Activated CD8-positive, alpha-beta T cell treated with anti-CD3 and anti-CD28 coated beads for 36 hours (primary cell): ENCODE measurements around the gene SEPTIN12. TPM values are rescaled to one million over a fixed set of nuclear protein-coding genes. Genes with fewer than 3 reads are reported as not detected.

Experiments used
- ATAC-seq: fragments of 200-7000 bp; cut with Tn5 transposase; one replicate; pipeline ENCODE4 v1.10.0; 2021; ENCODE audit warnings: mild to moderate bottlenecking, moderate library complexity
- CTCF ChIA-PET: fragments of 350-600 bp; sonication (Branson Sonifier 250); formaldehyde crosslinking; loops from one replicate; lab custom pipeline; 2021; ENCODE audit warnings: antibody characterized with exemption; lab: Charles Lee
- POLR2A ChIA-PET: fragments of 350-600 bp; sonication (Branson Sonifier 250); formaldehyde crosslinking; loops from one replicate; lab custom pipeline; 2021; ENCODE audit warnings: antibody characterized with exemption; lab: Charles Lee
- DNase-seq: peaks from one replicate; pipeline ENCODE4 v3.0.0-alpha.2; 2020
- H3K27ac Mint-ChIP-seq: one replicate; pipeline ENCODE4 v1.8.0; 2021; ENCODE audit warnings: mild to moderate bottlenecking, mixed read lengths
- H3K27me3 Mint-ChIP-seq: one replicate; pipeline ENCODE4 v1.8.0; 2021; ENCODE audit warnings: mixed read lengths
- H3K36me3 Mint-ChIP-seq: one replicate; pipeline ENCODE4 v1.8.0; 2021; ENCODE audit warnings: low read depth, mixed read lengths
- H3K4me1 Mint-ChIP-seq: one replicate; pipeline ENCODE4 v1.8.0; 2021; ENCODE audit warnings: low read depth, mixed read lengths
- H3K4me3 Mint-ChIP-seq: one replicate; pipeline ENCODE4 v1.8.0; 2021; ENCODE audit warnings: mild to moderate bottlenecking, moderate library complexity, mixed read lengths
- H3K9me3 Mint-ChIP-seq: one replicate; pipeline ENCODE4 v1.8.0; 2021; ENCODE audit warnings: mixed read lengths
- CTCF ChIP-seq: fragments of 200-600 bp; IDR thresholded peaks from one replicate; pipeline ENCODE4 v1.8.0; 2022; ENCODE audit warnings: antibody characterized with exemption, mild to moderate bottlenecking
- intact Hi-C: fragments of 100-400 bp; cut with micrococcal nuclease; formaldehyde crosslinking; loops from one replicate; pipeline ENCODE4 v1.10.0; 2022
- total RNA-seq, 2 experiments: library from RNA; stranded (reverse); gene quantifications; one replicate each; pipeline ENCODE4 v1.2.3, GENCODE V29; 2021

SEPTIN12 gene
- total RNA-seq, 2 experiments from 2014 or later = not detected

- ATAC-seq (no peak), DNase-seq (no peak)
- CTCF ChIA-PET = no interaction called here
- intact Hi-C loops = no loop called here
- H3K4me3 Mint-ChIP-seq = no peak overlapping the region
- H3K9me3 Mint-ChIP-seq = no peaks in the 10 kb centered on the region
- H3K27me3 Mint-ChIP-seq = no peaks in the 10 kb centered on the region
- no peak overlapping the region for H3K27ac Mint-ChIP-seq
- POLR2A ChIA-PET = interaction anchor here (0.6 kb wide), 1 partner anchor 10 kb away, joined by 3 read pairs; no protein-coding TSS in a partner anchor
- H3K36me3 Mint-ChIP-seq = peaks cover 41% of the 10 kb centered on the region
- peaks cover 12% of the 10 kb centered on the region for H3K4me1 Mint-ChIP-seq
- no peak for TF ChIP-seq CTCF
Observed at GRCh38 chr16:4831616-4832015, 43.5 kb upstream of the SEPTIN12 start.

DNA sequence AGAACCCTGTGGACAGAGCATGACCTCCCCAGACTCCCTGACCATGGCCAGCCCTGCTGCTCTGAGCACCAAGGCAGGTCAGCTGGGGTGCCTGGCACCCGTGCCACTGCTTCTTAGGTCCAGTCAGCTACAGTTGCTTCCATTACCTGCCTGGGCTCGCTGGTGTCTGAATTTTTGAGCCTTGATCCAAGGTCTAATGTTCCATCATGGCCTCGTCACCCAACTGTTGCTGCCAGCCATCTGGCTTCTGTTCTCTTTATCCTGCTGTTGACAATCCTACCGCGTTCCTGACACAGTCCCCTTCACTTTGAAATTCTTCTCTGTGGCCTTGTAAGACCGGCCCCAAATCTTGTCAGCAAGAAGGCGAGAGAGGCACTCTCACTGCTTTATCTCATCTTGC is 42.3 kb upstream of the SEPTIN12 start:
- ATAC-seq = no peak
- TF ChIP-seq CTCF = no peak
- no peaks in the 10 kb centered on the region for H3K9me3 Mint-ChIP-seq
- CTCF ChIA-PET = no interaction called here
- no peak overlapping the region for H3K27ac Mint-ChIP-seq
- POLR2A ChIA-PET = no interaction called here
- H3K4me3 Mint-ChIP-seq = no peak overlapping the region
- H3K36me3 Mint-ChIP-seq = peaks cover 36% of the 10 kb centered on the region
- intact Hi-C loops = no loop called here
- DNase-seq = no peak
- peaks cover 12% of the 10 kb centered on the region for H3K4me1 Mint-ChIP-seq
- no peaks in the 10 kb centered on the region for H3K27me3 Mint-ChIP-seq

GRCh38 chr16:4828567-4829321 is 40.6 kb upstream of the SEPTIN12 start:
- intact Hi-C loops = no loop called here
- DNase-seq = no peak
- no peaks in the 10 kb centered on the region for H3K27me3 Mint-ChIP-seq
- no peak overlapping the region for H3K27ac Mint-ChIP-seq
- ChIA-PET POLR2A (no interaction called here), CTCF (no interaction called here)
- TF ChIP-seq CTCF = no peak
- no peaks in the 10 kb centered on the region for H3K9me3 Mint-ChIP-seq
- peaks cover 8% of the 10 kb centered on the region for H3K4me1 Mint-ChIP-seq
- no peak overlapping the region for H3K4me3 Mint-ChIP-seq
- H3K36me3 Mint-ChIP-seq = peaks cover 40% of the 10 kb centered on the region
- ATAC-seq = no peak

DNA sequence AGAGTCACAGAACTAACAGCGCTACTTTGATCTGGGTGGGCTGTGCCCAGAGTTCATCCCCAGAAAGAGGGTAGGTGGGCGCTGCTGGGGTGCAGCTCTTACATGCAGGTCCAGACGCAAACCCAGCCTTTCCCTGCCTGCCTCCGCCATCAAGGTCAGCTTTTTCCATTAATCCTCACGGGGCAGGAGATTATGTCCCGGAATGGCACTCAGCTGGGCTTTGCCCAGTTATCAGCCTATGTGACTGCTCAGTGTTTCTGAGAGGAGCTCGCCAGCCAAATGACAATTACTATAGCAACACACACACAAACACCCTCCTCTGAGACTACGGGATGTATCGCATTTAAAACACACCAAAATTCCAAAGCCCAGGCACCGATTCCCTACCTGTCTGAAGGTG is 38.8 kb upstream of the SEPTIN12 start:
- intact Hi-C loops = no loop called here
- H3K36me3 Mint-ChIP-seq = peaks cover 31% of the 10 kb centered on the region
- CTCF ChIA-PET = no interaction called here
- ATAC-seq (no peak), DNase-seq (no peak)
- no peak for TF ChIP-seq CTCF
- POLR2A ChIA-PET = interaction anchor here (0.7 to 1.3 kb wide), 2 partner anchors 9 to 58 kb away, joined by 3 read pairs; no protein-coding TSS in a partner anchor
- H3K9me3 Mint-ChIP-seq = no peaks in the 10 kb centered on the region
- H3K27me3 Mint-ChIP-seq = no peaks in the 10 kb centered on the region
- H3K4me3 Mint-ChIP-seq = no peak overlapping the region
- no peak overlapping the region for H3K27ac Mint-ChIP-seq
- no peaks in the 10 kb centered on the region for H3K4me1 Mint-ChIP-seq

DNA sequence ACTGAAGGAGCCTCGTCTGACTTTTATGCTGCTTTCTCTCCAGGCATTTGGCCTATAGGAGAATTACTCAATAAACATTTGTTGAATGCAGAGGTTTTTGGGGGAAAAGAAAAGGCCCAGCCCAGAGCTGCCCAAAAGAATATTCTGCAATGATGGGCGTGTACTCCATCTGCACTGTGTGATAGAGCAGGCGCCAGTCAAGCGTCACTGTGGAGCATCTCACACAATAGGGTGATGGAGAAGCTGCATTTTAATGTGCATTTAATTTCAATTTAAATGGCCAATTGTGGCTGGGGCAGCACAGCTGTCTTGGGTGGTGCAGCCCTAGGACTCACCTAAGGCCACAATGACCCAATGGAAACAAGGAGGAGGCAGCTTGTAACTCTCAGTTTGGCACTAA is 38.4 kb upstream of the SEPTIN12 start:
- ChIA-PET POLR2A (interaction anchor here (0.7 to 1.3 kb wide), 2 partner anchors 9 to 59 kb away, joined by 3 read pairs; no protein-coding TSS in a partner anchor), CTCF (no interaction called here)
- Mint-ChIP-seq H3K4me1 (no peaks in the 10 kb centered on the region), H3K27ac (no peak overlapping the region), H3K9me3 (no peaks in the 10 kb centered on the region), H3K36me3 (peaks cover 32% of the 10 kb centered on the region), H3K4me3 (no peak overlapping the region), H3K27me3 (no peaks in the 10 kb centered on the region)
- no peak for DNase-seq
- no peak for TF ChIP-seq CTCF
- no peak for ATAC-seq
- intact Hi-C loops = no loop called here
